Nephron (organoid): ENCODE results near the gene ATXN7L1.

ENCODE experiments used
- H3K27ac Mint-ChIP-seq, 3 experiments: 2 replicates each; pipeline ENCODE4 v1.8.0; 2020; ENCODE audit warnings: mixed read lengths in 3 of 3, mild to moderate bottlenecking in 2 of 3, moderate library complexity in 1 of 3
- H3K27me3 Mint-ChIP-seq: 2 replicates; pipeline ENCODE4 v1.8.0; 2021; ENCODE audit warnings: low read depth, mild to moderate bottlenecking, moderate library complexity, mixed read lengths
- H3K36me3 Mint-ChIP-seq: 2 replicates; pipeline ENCODE4 v1.8.0; 2020; ENCODE audit warnings: low read depth, mixed read lengths
- H3K4me1 Mint-ChIP-seq: 2 replicates; pipeline ENCODE4 v1.8.0; 2020; ENCODE audit warnings: mixed read lengths
- H3K4me3 Mint-ChIP-seq, 3 experiments: 2 replicates each; pipeline ENCODE4 v1.8.0; 2020; ENCODE audit warnings: mild to moderate bottlenecking in 3 of 3, mixed read lengths in 3 of 3, moderate library complexity in 2 of 3
- H3K9me3 Mint-ChIP-seq: 2 replicates; pipeline ENCODE4 v1.8.0; 2020; ENCODE audit warnings: mixed read lengths
- CTCF ChIP-seq, 3 experiments: fragments of 200-600 bp; sonication (generic); IDR thresholded peaks; one replicate each; pipeline ENCODE4 v1.5.0; 2021; ENCODE audit warnings: antibody characterized with exemption in 3 of 3; ENCODE audit not compliant: unreplicated experiment in 3 of 3

Gene ATXN7L1

GRCh38 chr7:105897999-105898398, 21.6 kb upstream of the ATXN7L1 start:
- Mint-ChIP-seq H3K27me3 (peaks cover 7% of the 10 kb centered on the region), H3K9me3 (no peaks in the 10 kb centered on the region), H3K4me1 (peaks cover 4% of the 10 kb centered on the region), H3K36me3 (no peaks in the 10 kb centered on the region), H3K27ac (no peak overlapping the region), H3K4me3 (no peak overlapping the region)
- TF ChIP-seq CTCF (IDR thresholded peaks at IDR 0.05; ENCODE audit: unreplicated experiment in 3 of 3), result no peak

- no peaks in the 10 kb centered on the region for H3K36me3 Mint-ChIP-seq
- no peak for TF ChIP-seq CTCF (IDR thresholded peaks at IDR 0.05; ENCODE audit: unreplicated experiment in 3 of 3)
Observed at GRCh38 chr7:105896407-105896911, 20.1 kb upstream of the ATXN7L1 start.

GRCh38 chr7:105894131-105894530, 17.7 kb upstream of the ATXN7L1 start:
- no peak for TF ChIP-seq CTCF (IDR thresholded peaks at IDR 0.05; ENCODE audit: unreplicated experiment in 3 of 3)
- no peaks in the 10 kb centered on the region for H3K9me3 Mint-ChIP-seq
- peaks cover 4% of the 10 kb centered on the region for H3K4me1 Mint-ChIP-seq
- H3K27me3 Mint-ChIP-seq, result peaks cover 7% of the 10 kb centered on the region
- H3K27ac Mint-ChIP-seq, result no peak overlapping the region
- no peak overlapping the region for H3K4me3 Mint-ChIP-seq
- no peaks in the 10 kb centered on the region for H3K36me3 Mint-ChIP-seq

More at GRCh38 chr7:105896407-105896911, 20.1 kb upstream of the ATXN7L1 start:
- Mint-ChIP-seq H3K4me1 (peaks cover 4% of the 10 kb centered on the region), H3K9me3 (no peaks in the 10 kb centered on the region), H3K27ac (no peak overlapping the region), H3K27me3 (peaks cover 7% of the 10 kb centered on the region), H3K4me3 (no peak overlapping the region)

- peaks cover 10% of the 10 kb centered on the region for H3K4me1 Mint-ChIP-seq
Observed at GRCh38 chr7:105892387-105892786, 16.0 kb upstream of the ATXN7L1 start.

GRCh38 chr7:105890290-105890997, 14.0 kb upstream of the ATXN7L1 start:
- Mint-ChIP-seq H3K27ac (no peak overlapping the region), H3K27me3 (peaks cover 3% of the 10 kb centered on the region), H3K36me3 (no peaks in the 10 kb centered on the region), H3K9me3 (no peaks in the 10 kb centered on the region), H3K4me1 (peaks cover 6% of the 10 kb centered on the region), H3K4me3 (no peak overlapping the region)
- TF ChIP-seq CTCF (IDR thresholded peaks at IDR 0.05; ENCODE audit: unreplicated experiment in 3 of 3), result no peak

More at GRCh38 chr7:105892387-105892786, 16.0 kb upstream of the ATXN7L1 start:
- Mint-ChIP-seq H3K36me3 (no peaks in the 10 kb centered on the region), H3K27ac (no peak overlapping the region), H3K9me3 (no peaks in the 10 kb centered on the region), H3K4me3 (no peak overlapping the region), H3K27me3 (peaks cover 3% of the 10 kb centered on the region)
- TF ChIP-seq CTCF (IDR thresholded peaks at IDR 0.05; ENCODE audit: unreplicated experiment in 3 of 3), result no peak
